Liver (tissue), 9 donors: ENCODE results near the gene ABLIM2. TPM values are rescaled to one million over a fixed set of nuclear protein-coding genes. Genes with fewer than 3 reads are reported as not detected.
A peak's percentile ranks its signal among the peaks of the same experiment; 100 is the strongest.
"Not testable (repeated sequence)": the region's sequence is repeated elsewhere in the genome, so short reads cannot be mapped to it uniquely, and the experiment has no call there.

ENCODE experiments used
- DNase-seq: peaks from one replicate; pipeline ENCODE4 v3.0.0-alpha.2; 2017; ENCODE audit warnings: low spot score
- H3K27ac ChIP-seq, 2 donors: one replicate each; pipeline ENCODE4 v1.7.0; 2013; ENCODE audit warnings: inconsistent platforms in 2 of 2, low read length in 2 of 2, control low read depth in 1 of 2, low read depth in 1 of 2, mild to moderate bottlenecking in 1 of 2
- H3K27me3 ChIP-seq, 4 donors: one replicate each; pipeline versions ENCODE4 v1.6.1 to v1.7.0; 2013; ENCODE audit warnings: low read length in 3 of 4, inconsistent platforms in 1 of 4, mild to moderate bottlenecking in 1 of 4, moderate library complexity in 1 of 4; ENCODE audit not compliant: control insufficient read depth in 4 of 4, insufficient read depth in 4 of 4
- H3K36me3 ChIP-seq, 4 donors: one replicate each; pipeline versions ENCODE4 v1.6.1 to v1.7.0; 2013; ENCODE audit warnings: low read length in 3 of 4, mild to moderate bottlenecking in 3 of 4, low read depth in 1 of 4, moderate library complexity in 1 of 4; ENCODE audit not compliant: control insufficient read depth in 4 of 4, insufficient read depth in 3 of 4
- H3K4me1 ChIP-seq, 4 donors: one replicate each; pipeline versions ENCODE4 v1.6.1 to v1.7.0; 2013; ENCODE audit warnings: low read length in 3 of 4, mild to moderate bottlenecking in 3 of 4, moderate library complexity in 1 of 4; ENCODE audit not compliant: control insufficient read depth in 4 of 4, insufficient read depth in 4 of 4
- H3K4me3 ChIP-seq, 3 donors: one replicate each; pipeline versions ENCODE4 v1.6.1 to v1.7.0; 2013; ENCODE audit warnings: low read length in 3 of 3, control low read depth in 1 of 3, low read depth in 1 of 3, mild to moderate bottlenecking in 1 of 3
- H3K9ac ChIP-seq, 2 donors: one replicate each; pipeline ENCODE4 v1.7.0; 2013; ENCODE audit warnings: low read length in 2 of 2, mild to moderate bottlenecking in 2 of 2, moderate library complexity in 2 of 2, control low read depth in 1 of 2, low read depth in 1 of 2
- H3K9me3 ChIP-seq, 4 donors: one replicate each; pipeline versions ENCODE4 v1.6.1 to v1.7.0; 2013; ENCODE audit warnings: low read length in 3 of 4; ENCODE audit not compliant: control insufficient read depth in 4 of 4
- EGR1 ChIP-seq, 2 donors: IDR thresholded peaks; 2 replicates each; pipeline ENCODE4 v1.6.1; 2016 to 2018; ENCODE audit warnings: antibody characterized with exemption in 2 of 2, low read depth in 2 of 2
- FOXA2 ChIP-seq: IDR thresholded peaks from 2 replicates; pipeline ENCODE4 v1.6.1; 2016; ENCODE audit warnings: antibody characterized with exemption
- GABPA ChIP-seq, 2 donors: IDR thresholded peaks in 1 of 2; conservative IDR thresholded peaks in 1 of 2; 2 replicates each; pipeline ENCODE4 v1.6.1; 2016; ENCODE audit warnings: antibody characterized with exemption in 2 of 2, mild to moderate bottlenecking in 1 of 2, moderate library complexity in 1 of 2
- HNF4G ChIP-seq: IDR thresholded peaks from 2 replicates; pipeline ENCODE4 v1.6.1; 2016; ENCODE audit warnings: antibody characterized with exemption
- NR2F2 ChIP-seq: IDR thresholded peaks from 2 replicates; pipeline ENCODE4 v1.6.1; 2016; ENCODE audit warnings: antibody characterized with exemption
- RAD21 ChIP-seq, 2 donors: IDR thresholded peaks; 2 replicates each; pipeline ENCODE4 v1.6.1; 2016; ENCODE audit warnings: antibody characterized with exemption in 2 of 2, mild to moderate bottlenecking in 2 of 2
- RXRA ChIP-seq, 2 donors: IDR thresholded peaks; 2 replicates each; pipeline ENCODE4 v1.6.1; 2017 to 2018; ENCODE audit warnings: antibody characterized with exemption in 2 of 2, mild to moderate bottlenecking in 1 of 2
- TAF1 ChIP-seq: conservative IDR thresholded peaks from 2 replicates; pipeline ENCODE4 v1.6.1; 2016; ENCODE audit warnings: antibody characterized with exemption, mild to moderate bottlenecking
- YY1 ChIP-seq: IDR thresholded peaks from 2 replicates; pipeline ENCODE4 v1.6.1; 2016; ENCODE audit warnings: antibody characterized with exemption, mild to moderate bottlenecking
- ZBTB33 ChIP-seq: IDR thresholded peaks from 2 replicates; pipeline ENCODE4 v1.6.1; 2016; ENCODE audit warnings: antibody characterized with exemption
- WGBS: extraction: QIAGEN DNeasy Blood & Tissue Kit; methylation state at CpG from one replicate; pipeline ENCODE4 v1.1.7; 2013; 5-methylcytosine and 5-hydroxymethylcytosine counted together
- polyA plus RNA-seq, 2 donors: library from polyadenylated mRNA; stranded (reverse) in 1 of 2; unstranded in 1 of 2; fragments of 200-250 nt in 1 of 2; fragments of >200 nt in 1 of 2; fragmentation: Nextera tagmentation in 1 of 2; extraction: Ambion mirVana in 1 of 2; gene quantifications; one replicate each; pipeline versions ENCODE4 v1.2.1 to v1.2.3, GENCODE V29; 2013 to 2015
- total RNA-seq, 2 donors: library from RNA; depleted of rRNA; stranded (reverse); fragments of >200 nt; gene quantifications; one replicate each; pipeline ENCODE4 v1.2.3, GENCODE V29; 2014
- TF ChIP-seq, protein P1 (sequence below): IDR thresholded peaks from 2 replicates; pipeline ENCODE4 v1.6.1; 2016; ENCODE audit warnings: antibody characterized with exemption
- TF ChIP-seq, protein P2 (sequence below): fragments of 150-350 bp; IDR thresholded peaks from 2 replicates; pipeline ENCODE4 v1.5.1; 2017; ENCODE audit warnings: improper control_type of control experiment, low read depth, low read length; ENCODE audit not compliant: missing input control
- TF ChIP-seq, protein P3 (sequence below): IDR thresholded peaks from 2 replicates; pipeline ENCODE4 v1.6.1; 2016; ENCODE audit warnings: antibody characterized with exemption
- donor health status: healthy.
- donor health status: healthy.
- donor health status: healthy.
- donor health status: healthy.
- donor health status: healthy.

ABLIM2 gene
- total and polyA plus RNA-seq, 4 donors = 0.75 to 2.5 (median 0.93) TPM

DNA sequence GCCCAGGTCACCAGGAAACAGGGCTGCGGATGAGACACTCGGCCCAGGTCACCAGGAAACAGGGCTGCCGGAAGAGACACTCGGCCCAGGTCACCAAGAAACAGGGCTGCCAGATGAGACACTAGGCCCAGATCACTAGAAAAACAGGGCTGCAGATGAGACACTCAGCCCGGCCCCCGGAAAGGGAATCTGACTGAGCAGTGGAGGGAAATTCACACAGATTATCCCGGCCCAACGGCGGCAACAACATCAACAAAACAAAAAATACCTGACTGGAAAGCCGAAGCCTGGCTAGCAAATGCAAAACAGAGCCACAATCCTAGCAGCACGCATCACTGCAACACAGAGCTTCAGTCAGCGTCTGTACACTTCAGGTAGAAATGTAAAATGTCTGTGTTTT is 239.6 kb downstream of the ABLIM2 start:
- H3K4me1 ChIP-seq = no peaks in the 10 kb centered on the region
- H3K4me3 ChIP-seq = no peak overlapping the region
- no peaks in the 10 kb centered on the region for H3K27me3 ChIP-seq
- no peak for DNase-seq
- TF ChIP-seq YY1 (no peak), EGR1 (IDR thresholded peaks at IDR 0.05; ENCODE audit: low read depth in 2 of 2) (no peak), NR2F2 (peak; percentile 6)
- TF ChIP-seq, protein P1, sequence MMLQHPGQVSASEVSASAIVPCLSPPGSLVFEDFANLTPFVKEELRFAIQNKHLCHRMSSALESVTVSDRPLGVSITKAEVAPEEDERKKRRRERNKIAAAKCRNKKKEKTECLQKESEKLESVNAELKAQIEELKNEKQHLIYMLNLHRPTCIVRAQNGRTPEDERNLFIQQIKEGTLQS = no peak
- TF ChIP-seq, protein P2, sequence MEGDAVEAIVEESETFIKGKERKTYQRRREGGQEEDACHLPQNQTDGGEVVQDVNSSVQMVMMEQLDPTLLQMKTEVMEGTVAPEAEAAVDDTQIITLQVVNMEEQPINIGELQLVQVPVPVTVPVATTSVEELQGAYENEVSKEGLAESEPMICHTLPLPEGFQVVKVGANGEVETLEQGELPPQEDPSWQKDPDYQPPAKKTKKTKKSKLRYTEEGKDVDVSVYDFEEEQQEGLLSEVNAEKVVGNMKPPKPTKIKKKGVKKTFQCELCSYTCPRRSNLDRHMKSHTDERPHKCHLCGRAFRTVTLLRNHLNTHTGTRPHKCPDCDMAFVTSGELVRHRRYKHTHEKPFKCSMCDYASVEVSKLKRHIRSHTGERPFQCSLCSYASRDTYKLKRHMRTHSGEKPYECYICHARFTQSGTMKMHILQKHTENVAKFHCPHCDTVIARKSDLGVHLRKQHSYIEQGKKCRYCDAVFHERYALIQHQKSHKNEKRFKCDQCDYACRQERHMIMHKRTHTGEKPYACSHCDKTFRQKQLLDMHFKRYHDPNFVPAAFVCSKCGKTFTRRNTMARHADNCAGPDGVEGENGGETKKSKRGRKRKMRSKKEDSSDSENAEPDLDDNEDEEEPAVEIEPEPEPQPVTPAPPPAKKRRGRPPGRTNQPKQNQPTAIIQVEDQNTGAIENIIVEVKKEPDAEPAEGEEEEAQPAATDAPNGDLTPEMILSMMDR = no peak
- TF ChIP-seq, protein P3, sequence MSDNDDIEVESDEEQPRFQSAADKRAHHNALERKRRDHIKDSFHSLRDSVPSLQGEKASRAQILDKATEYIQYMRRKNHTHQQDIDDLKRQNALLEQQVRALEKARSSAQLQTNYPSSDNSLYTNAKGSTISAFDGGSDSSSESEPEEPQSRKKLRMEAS = no peak
- no peak overlapping the region for H3K27ac ChIP-seq
- WGBS = 80% methylated on average over 12 of the region's 12 CpGs
- no peak overlapping the region for H3K9ac ChIP-seq
- no peaks in the 10 kb centered on the region for H3K36me3 ChIP-seq
- H3K9me3 ChIP-seq = no peaks in the 10 kb centered on the region

DNA sequence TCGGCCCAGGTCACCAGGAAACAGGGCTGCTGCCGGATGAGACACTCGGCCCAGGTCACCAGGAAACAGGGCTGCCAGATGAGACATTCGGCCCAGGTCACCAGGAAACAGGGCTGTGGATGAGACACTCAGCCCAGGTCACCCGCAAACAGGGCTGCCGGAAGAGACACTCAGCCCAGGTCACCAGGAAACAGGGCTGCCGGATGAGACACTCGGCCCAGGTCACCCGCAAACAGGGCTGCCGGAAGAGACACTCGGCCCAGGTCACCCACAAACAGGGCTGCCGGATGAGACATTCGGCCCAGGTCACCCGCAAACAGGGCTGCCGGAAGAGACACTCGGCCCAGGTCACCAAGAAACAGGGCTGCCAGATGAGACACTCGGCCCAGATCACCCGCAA is 240.4 kb downstream of the ABLIM2 start:
- H3K27me3 ChIP-seq, H3K36me3 ChIP-seq, H3K27ac ChIP-seq, H3K4me3 ChIP-seq, H3K9ac ChIP-seq, DNase-seq, H3K4me1 ChIP-seq, H3K9me3 ChIP-seq: not testable (repeated sequence)
- TF ChIP-seq NR2F2 = peak; percentile 78
- 86% methylated on average over 17 of the region's 18 CpGs for WGBS

GRCh38 chr4:7917669-7918068 is 240.9 kb downstream of the ABLIM2 start:
- no peak overlapping the region for H3K27ac ChIP-seq
- WGBS = 90% methylated on average over 6 of the region's 6 CpGs
- no peaks in the 10 kb centered on the region for H3K9me3 ChIP-seq
- no peak overlapping the region for H3K9ac ChIP-seq
- H3K36me3 ChIP-seq = no peaks in the 10 kb centered on the region
- no peaks in the 10 kb centered on the region for H3K27me3 ChIP-seq
- TF ChIP-seq RXRA (IDR thresholded peaks at IDR 0.05) = no peak
- TF ChIP-seq ZBTB33 = no peak
- H3K4me3 ChIP-seq = no peak overlapping the region
- H3K4me1 ChIP-seq = no peaks in the 10 kb centered on the region
- DNase-seq = no peak

GRCh38 chr4:7915875-7916242 is 242.8 kb downstream of the ABLIM2 start:
- no peak for DNase-seq
- WGBS = 72% methylated on average over 6 of the region's 6 CpGs
- no peaks in the 10 kb centered on the region for H3K9me3 ChIP-seq

More at GRCh38 chr4:7915875-7916242, 242.8 kb downstream of the ABLIM2 start:
- no peaks in the 10 kb centered on the region for H3K36me3 ChIP-seq
- no peak overlapping the region for H3K4me3 ChIP-seq
- no peak overlapping the region for H3K9ac ChIP-seq
- no peaks in the 10 kb centered on the region for H3K4me1 ChIP-seq
- TF ChIP-seq GABPA (IDR thresholded peaks at IDR 0.05 in 1 of 2, conservative IDR thresholded peaks at IDR 0.05 in 1 of 2) (no peak), TAF1 (no peak), FOXA2 (no peak), EGR1 (IDR thresholded peaks at IDR 0.05; ENCODE audit: low read depth in 2 of 2) (no peak), YY1 (no peak), RAD21 (IDR thresholded peaks at IDR 0.05) (no peak), HNF4G (no peak)
- TF ChIP-seq, protein P3 = no peak
- TF ChIP-seq, protein P1 = no peak
- H3K27ac ChIP-seq = no peak overlapping the region
- H3K27me3 ChIP-seq = no peaks in the 10 kb centered on the region
